Renal cortex interstitium (tissue), 11 donors: ENCODE data around the gene ARID1B. TPM values are rescaled to one million over a fixed set of nuclear protein-coding genes. Genes with fewer than 3 reads are reported as not detected.
A peak's percentile ranks its signal among the peaks of the same experiment; 100 is the strongest.

ENCODE experiments used
- DNase-seq, 11 donors: peaks; one replicate each; pipeline ENCODE4 v3.0.0-alpha.2; 2013; ENCODE audit warnings: low read depth in 9 of 11, low spot score in 4 of 11; ENCODE audit errors: extremely low read depth in 1 of 11
- polyA plus RNA-seq, 3 donors: library from polyadenylated mRNA; unstranded; fragments of 120-200 nt; gene quantifications; one replicate each; pipeline ENCODE4 v1.2.1, GENCODE V29; 2013; ENCODE audit not compliant: insufficient read length in 3 of 3

Gene ARID1B
- polyA plus RNA-seq, 3 donors: 74.6 to 84.5 (median 76.8) TPM

- no peak for DNase-seq
Observed at GRCh38 chr6:157182503-157183264, 405.5 kb downstream of the ARID1B start.

DNA sequence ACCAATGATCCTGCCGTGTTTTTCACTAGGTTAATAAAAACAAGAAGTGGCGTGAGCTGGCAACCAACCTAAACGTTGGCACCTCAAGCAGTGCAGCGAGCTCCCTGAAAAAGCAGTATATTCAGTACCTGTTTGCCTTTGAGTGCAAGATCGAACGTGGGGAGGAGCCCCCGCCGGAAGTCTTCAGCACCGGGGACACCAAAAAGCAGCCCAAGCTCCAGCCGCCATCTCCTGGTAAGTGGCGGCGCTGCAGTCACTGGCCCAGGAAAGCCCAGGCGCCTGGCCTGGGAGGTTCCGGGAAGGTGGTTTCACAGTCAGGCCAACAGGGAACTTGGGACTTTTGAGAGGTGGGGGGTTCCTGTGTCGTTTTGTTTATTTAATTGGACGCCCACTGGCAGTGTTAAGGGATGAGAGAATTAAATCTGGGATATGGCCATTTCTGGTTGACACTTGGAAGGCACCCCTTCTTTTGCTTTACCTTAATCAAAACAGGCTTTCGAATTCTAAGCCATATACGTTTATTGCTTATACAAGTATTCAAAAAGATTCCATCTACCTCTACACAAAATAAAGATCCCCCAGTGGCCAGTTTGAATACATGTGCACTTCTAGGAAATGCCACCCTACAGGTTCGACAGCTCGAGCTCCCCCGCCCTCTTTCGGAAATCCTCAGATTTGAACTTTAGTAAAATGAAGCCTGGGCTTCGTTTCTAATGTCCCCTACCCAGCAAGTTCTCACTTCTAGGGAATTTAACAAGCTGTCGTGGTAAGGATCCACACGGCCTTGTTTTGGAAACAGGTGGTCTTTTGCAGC, 407.2 kb downstream of the ARID1B start:
- DNase-seq: peak in 4 of 11 donors; percentile 35 to 57 (median 40)

GRCh38 chr6:157185171-157185570, 408.0 kb downstream of the ARID1B start:
- DNase-seq: no peak

DNA sequence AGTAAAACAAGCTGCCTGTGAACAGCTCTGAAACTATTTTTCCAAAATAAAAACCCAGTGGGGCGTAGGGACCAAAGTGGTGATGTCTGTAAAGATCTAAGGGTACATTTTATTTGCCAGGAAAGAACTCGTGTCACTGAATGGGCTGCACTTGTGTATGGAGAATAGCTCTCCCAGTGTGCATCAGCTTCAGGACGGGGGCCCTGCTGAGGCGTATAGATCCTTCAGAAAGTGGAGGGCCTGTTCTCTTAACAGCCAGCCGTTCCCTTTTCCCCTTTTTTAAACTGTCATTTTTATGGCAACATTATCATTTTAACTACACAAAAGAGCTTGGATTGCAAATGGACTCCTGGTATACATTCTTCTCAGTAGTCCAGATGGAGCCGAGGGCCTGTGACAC, 408.8 kb downstream of the ARID1B start:
- no peak for DNase-seq

DNA sequence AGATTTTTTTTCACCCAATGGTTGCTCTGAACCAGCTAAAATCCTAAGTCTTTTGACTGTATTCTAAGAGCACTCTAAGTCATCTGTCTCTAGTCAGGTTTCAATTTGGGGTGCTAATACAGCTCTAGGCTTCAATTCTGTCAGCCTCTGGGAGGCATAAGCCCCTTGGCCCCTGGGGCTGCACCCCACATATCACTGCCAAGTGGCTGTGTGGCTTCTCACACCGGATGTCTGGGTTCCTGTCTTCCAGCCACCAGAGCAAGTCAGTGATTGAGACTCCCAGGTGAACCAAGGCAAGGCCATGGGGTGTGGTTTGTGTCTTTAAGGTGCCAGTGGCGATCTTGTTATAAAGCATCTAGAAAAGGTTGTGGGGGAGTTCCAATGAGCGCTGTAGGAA, 409.6 kb downstream of the ARID1B start:
- no peak for DNase-seq

- DNase-seq: peak in 3 of 11 donors; percentile 18 to 34 (median 31)
Observed at GRCh38 chr6:157187182-157188083, 410.3 kb downstream of the ARID1B start.

DNA sequence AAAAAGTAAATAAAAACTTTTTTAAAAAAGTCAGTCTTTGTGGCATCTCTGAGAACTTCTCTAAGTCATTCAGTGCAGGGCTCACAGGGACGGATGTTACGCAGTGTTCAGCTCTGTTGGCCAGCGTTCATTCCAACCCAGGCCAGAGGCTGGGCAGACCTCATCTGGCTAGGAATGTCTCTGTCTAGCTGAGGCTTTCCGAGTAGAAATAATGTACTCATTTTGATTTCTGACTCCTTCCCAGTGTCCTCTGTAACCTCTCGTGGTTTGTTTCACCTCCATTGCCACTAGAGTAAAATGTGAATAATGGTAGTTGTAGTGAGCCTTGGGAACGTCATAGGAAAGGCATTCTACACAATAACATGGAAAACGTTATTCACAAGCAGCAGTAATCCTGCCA, 411.0 kb downstream of the ARID1B start:
- no peak for DNase-seq

DNA sequence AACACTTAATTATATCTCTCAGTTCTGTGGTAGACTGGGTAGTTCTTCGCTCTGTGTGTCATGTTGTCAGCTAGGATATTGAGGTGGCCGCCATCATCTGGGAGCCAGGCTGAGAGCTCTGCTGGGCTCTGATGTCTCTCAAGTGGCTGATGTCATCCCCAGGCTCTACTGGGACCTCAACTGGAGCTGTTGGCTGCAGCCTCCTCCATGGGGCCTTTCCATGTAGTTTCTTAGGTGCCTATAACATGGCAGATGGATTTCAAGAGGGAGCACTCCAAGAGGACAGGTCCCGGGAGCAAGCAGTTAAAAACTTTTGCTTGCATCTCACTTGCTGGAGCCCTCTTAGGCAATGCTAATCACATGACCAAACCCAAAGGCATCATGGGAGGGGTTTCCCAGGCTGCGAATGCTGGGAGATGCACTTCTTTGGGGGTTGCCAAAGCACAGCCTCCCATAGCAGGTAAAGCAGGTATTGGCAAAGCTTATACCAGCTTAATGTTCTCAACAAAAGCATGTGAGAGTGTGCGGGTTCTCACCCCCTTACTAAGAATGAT, 416.3 kb downstream of the ARID1B start:
- DNase-seq: no peak

DNA sequence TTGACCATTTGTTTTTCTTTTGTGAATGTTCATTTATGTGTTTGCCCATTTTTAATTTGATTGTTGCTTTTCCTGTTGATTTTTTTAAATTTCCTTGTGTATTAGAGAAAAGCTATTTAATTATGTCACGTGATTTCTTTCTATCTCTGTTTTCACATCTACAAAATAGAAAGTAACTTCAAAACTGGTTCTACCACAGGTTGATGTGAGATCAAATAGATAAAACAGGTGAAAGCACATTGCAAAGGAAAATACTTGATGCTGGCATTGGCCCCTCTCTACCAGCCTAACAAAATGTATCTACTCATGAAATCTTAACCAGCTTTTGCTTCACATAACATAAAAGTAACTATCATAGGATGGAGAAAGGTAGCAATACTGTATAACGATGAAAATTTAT, 416.9 kb downstream of the ARID1B start:
- DNase-seq: no peak

- DNase-seq: no peak
Observed at GRCh38 chr6:157194643-157195042, 417.5 kb downstream of the ARID1B start.

- no peak for DNase-seq
Observed at GRCh38 chr6:157196391-157196790, 419.2 kb downstream of the ARID1B start.

GRCh38 chr6:157198425-157199279, 421.5 kb downstream of the ARID1B start:
- DNase-seq: peak in 2 of 11 donors; percentile 30 to 49

- DNase-seq: no peak
Observed at GRCh38 chr6:157200117-157200516, 422.9 kb downstream of the ARID1B start.

- no peak for DNase-seq
Observed at GRCh38 chr6:157200611-157201010, 423.4 kb downstream of the ARID1B start.

DNA sequence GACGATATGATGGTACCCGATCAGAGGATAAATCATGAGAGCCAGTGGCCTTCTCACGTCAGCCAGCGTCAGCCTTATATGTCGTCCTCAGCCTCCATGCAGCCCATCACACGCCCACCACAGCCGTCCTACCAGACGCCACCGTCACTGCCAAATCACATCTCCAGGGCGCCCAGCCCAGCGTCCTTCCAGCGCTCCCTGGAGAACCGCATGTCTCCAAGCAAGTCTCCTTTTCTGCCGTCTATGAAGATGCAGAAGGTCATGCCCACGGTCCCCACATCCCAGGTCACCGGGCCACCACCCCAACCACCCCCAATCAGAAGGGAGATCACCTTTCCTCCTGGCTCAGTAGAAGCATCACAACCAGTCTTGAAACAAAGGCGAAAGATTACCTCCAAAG, 423.9 kb downstream of the ARID1B start:
- no peak for DNase-seq

DNA sequence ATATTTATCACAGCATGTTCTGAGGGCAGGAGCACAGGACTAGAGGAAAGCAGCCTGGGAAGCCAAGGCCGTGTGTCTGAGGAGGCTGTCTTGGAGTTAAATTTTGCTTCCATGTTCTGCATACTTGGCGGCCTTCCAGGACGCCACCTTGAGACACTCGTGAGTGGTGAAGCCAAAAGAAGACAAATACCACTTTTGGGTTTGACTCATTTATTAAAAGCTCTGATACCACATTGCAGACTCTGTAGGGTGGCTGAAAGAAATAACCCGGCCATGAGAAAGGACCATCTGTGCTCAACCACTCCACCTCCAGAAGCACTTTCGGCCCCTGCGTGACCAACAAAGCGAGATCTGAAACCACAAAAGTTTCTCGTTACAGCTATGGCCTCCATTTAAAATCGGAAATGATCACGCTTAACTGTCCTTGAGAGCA, 426.1 kb downstream of the ARID1B start:
- DNase-seq: no peak

DNA sequence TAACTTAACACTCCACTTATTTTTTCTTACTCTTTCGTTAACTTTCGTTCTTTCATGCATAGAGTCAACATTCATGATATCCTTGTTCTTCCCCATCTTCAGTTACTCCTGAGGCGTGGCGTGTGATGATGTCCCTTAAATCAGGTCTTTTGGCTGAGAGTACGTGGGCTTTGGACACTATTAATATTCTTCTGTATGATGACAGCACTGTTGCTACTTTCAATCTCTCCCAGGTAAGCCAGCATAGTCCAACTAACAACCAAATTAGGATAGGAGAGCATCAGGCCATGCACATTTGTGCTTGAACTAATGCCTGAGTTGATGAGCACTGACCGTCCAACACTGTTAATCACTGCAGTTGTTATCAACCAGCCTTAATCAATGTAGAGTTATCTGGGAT, 426.6 kb downstream of the ARID1B start:
- DNase-seq: no peak
